Psoas muscle (tissue), 8 donors: Measurements from ENCODE around the gene ISG20. TPM values are rescaled to one million over a fixed set of nuclear protein-coding genes. Genes with fewer than 3 reads are reported as not detected.

ENCODE experiments used
- ATAC-seq, 4 donors: fragments of 200-7000 bp; cut with Tn5 transposase; one replicate each; pipeline ENCODE4 v1.9.1; 2020; ENCODE audit warnings: moderate library complexity in 3 of 4, mild to moderate bottlenecking in 2 of 4
- DNase-seq, 2 donors: peaks; one replicate each; pipeline ENCODE4 v3.0.0-alpha.2; 2020
- H3K27ac ChIP-seq: fragments of 200-600 bp; one replicate; pipeline ENCODE4 v1.8.0; 2022
- H3K27me3 ChIP-seq, 3 donors: fragments of 200-600 bp in 1 of 3; one replicate each; pipeline versions ENCODE4 v1.6.1 to v1.8.0; 2013 to 2022; ENCODE audit warnings: low read length in 2 of 3, mild to moderate bottlenecking in 2 of 3, moderate library complexity in 1 of 3; ENCODE audit not compliant: insufficient read depth in 3 of 3
- H3K36me3 ChIP-seq, 2 donors: fragments of 200-600 bp in 1 of 2; one replicate each; pipeline versions ENCODE4 v1.6.1 to v1.8.0; 2013 to 2022; ENCODE audit warnings: low read depth in 1 of 2, mild to moderate bottlenecking in 1 of 2, moderate library complexity in 1 of 2; ENCODE audit not compliant: insufficient read depth in 1 of 2
- H3K4me1 ChIP-seq: fragments of 200-600 bp; one replicate; pipeline ENCODE4 v1.8.0; 2022
- H3K4me3 ChIP-seq: fragments of 200-600 bp; one replicate; pipeline ENCODE4 v1.8.0; 2022; ENCODE audit warnings: mild to moderate bottlenecking
- H3K9me3 ChIP-seq: fragments of 200-600 bp; one replicate; pipeline ENCODE4 v1.8.0; 2022
- CTCF ChIP-seq: fragments of 200-600 bp; IDR thresholded peaks from one replicate; pipeline ENCODE4 v1.8.0; 2022; ENCODE audit warnings: antibody characterized with exemption
- WGBS, 3 donors: extraction: QIAGEN DNeasy Blood & Tissue Kit; methylation state at CpG; one replicate each; pipeline versions ENCODE4 v1.1.6 to v1.1.7; 2013; 5-methylcytosine and 5-hydroxymethylcytosine counted together
- intact Hi-C, 2 donors: fragments of 100-400 bp; cut with DNase I; formaldehyde crosslinking; loops; one replicate each; pipeline versions ENCODE4 v1.11.0 to v1.14.2; 2022
- polyA plus RNA-seq, 3 donors: library from polyadenylated mRNA; stranded (reverse); fragments of 200-250 nt; gene quantifications; one replicate each; pipeline ENCODE4 v1.2.3, GENCODE V29; 2013
- total RNA-seq, 4 donors: library from RNA; stranded (reverse); fragmentation: NEBNext Ultra II Directional in 2 of 4; extraction: Animal tissue kit (Norgen Biotek cat#: 25700) in 2 of 4; gene quantifications; one replicate each; pipeline versions ENCODE4 v1.2.1 to v1.2.4, GENCODE V29; 2021 to 2023
- donor health status: healthy with polysubstance abuse.
- donor health status: DM: no; HTN: no; CAD: no; lungs with moderate emphysema.
- donor health status: Bipolar disorder and iron deficiency.
- donor health status: healthy.
- donor health status: DM: yes; HTN: yes; CAD: no.
- donor health status: DM: no; HTN: no; CAD: no.
- donor health status: DM: no; HTN: no; CAD: no.
- donor health status: DM: yes; HTN: yes; CAD: no.

Gene ISG20
- total and polyA plus RNA-seq, 7 donors, result 1.1 to 7.4 (median 3.8) TPM

GRCh38 chr15:88604381-88605188, 34.2 kb upstream of the ISG20 start:
- DNase-seq (no peak), ATAC-seq (peak in 1 of 4 donors; percentile 26)
- TF ChIP-seq CTCF, result no peak
- intact Hi-C loops, result no loop called here
- Histone ChIP-seq H3K4me1 (no peaks in the 10 kb centered on the region), H3K36me3 (no peaks in the 10 kb centered on the region), H3K9me3 (no peaks in the 10 kb centered on the region), H3K27me3 (peaks cover 0 to 47% (median 17%) of the 10 kb centered on the region in 3 donors), H3K4me3 (peak overlapping the region; percentile 34), H3K27ac (no peak overlapping the region)
- 1 to 2% (median 2%) methylated on average over 43 to 46 of the region's 46 CpGs for WGBS, 3 donors

GRCh38 chr15:88605189-88606069, 33.4 kb upstream of the ISG20 start:
- Histone ChIP-seq H3K4me1 (no peaks in the 10 kb centered on the region), H3K36me3 (no peaks in the 10 kb centered on the region), H3K4me3 (peak overlapping the region; percentile 34), H3K27me3 (peaks cover 0 to 49% (median 17%) of the 10 kb centered on the region in 3 donors), H3K27ac (no peak overlapping the region), H3K9me3 (no peaks in the 10 kb centered on the region)
- DNase-seq (peak in 1 of 2 donors; percentile 53), ATAC-seq (peak; percentile 57 to 75 (median 70))
- intact Hi-C loops, result no loop called here
- TF ChIP-seq CTCF, result no peak
- 1 to 2% (median 1%) methylated on average over 56 to 58 of the region's 58 CpGs for WGBS, 3 donors

DNA sequence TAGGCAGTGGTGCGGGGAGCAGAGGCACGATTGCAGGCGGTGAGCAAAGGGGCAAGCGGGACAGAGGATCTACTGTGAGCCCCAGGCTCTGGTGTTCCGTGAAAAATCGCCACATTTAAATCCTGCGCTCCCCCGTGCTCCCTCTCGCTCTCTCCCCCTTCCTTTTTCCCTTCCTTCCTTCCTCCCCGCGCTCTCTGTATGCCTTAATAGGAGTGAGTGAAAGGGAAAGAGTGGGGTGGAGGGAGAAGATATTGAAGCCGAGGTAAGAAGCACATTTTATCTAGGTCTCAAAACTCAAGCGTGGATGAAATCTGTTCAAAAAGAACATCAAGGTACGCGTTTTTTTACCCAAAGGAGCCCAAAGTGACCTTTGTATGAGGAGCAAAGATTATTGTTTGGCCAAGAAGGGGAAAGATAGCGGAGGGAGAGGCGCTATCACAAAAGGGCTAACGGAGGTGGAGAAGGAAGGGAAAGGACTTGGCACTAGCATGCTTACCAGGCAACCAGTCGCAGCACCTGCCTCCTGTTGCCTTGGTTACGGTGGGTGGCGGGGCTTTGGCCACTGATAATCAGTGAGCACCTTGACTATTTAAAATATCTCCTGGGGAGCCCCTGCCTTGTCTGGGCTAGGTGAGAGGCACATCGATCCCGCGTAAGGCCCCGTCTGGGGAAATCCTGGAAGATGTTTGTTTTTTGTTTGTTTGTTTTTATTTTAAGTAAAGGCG, 32.6 kb upstream of the ISG20 start:
- H3K9me3 ChIP-seq, result no peaks in the 10 kb centered on the region
- no peaks in the 10 kb centered on the region for H3K36me3 ChIP-seq
- no peak for ATAC-seq
- no peak for TF ChIP-seq CTCF
- DNase-seq, result no peak
- 13 to 16% (median 15%) methylated on average over 26 of the region's 26 CpGs for WGBS, 3 donors
- intact Hi-C loops, result no loop called here
- H3K4me3 ChIP-seq, result no peak overlapping the region
- no peak overlapping the region for H3K27ac ChIP-seq
- peaks cover 0 to 55% (median 17%) of the 10 kb centered on the region in 3 donors for H3K27me3 ChIP-seq
- no peaks in the 10 kb centered on the region for H3K4me1 ChIP-seq

GRCh38 chr15:88607951-88608350, 30.9 kb upstream of the ISG20 start:
- Histone ChIP-seq H3K27ac (no peak overlapping the region), H3K4me3 (no peak overlapping the region), H3K4me1 (no peaks in the 10 kb centered on the region), H3K9me3 (no peaks in the 10 kb centered on the region), H3K27me3 (peaks cover 0 to 55% (median 17%) of the 10 kb centered on the region in 3 donors), H3K36me3 (no peaks in the 10 kb centered on the region)
- no peak for DNase-seq
- TF ChIP-seq CTCF, result no peak
- 81 to 92% (median 83%) methylated on average over 1 of the region's 1 CpG for WGBS, 3 donors
- intact Hi-C loops, result no loop called here
- ATAC-seq, result no peak
